A549 (cell line): ENCODE data around the gene NKAIN2. TPM values are rescaled to one million over a fixed set of nuclear protein-coding genes. Genes with fewer than 3 reads are reported as not detected.

Source experiments
- ATAC-seq, 2 experiments: fragments of 200-7000 bp in 1 of 2; fragments of >200 bp in 1 of 2; cut with Nextera tagmentation in 1 of 2; cut with Tn5 transposase in 1 of 2; 3 replicates each; pipeline versions ENCODE4 v1.8.0 to v1.9.1; 2018 to 2020; ENCODE audit warnings: mild to moderate bottlenecking in 1 of 2, moderate library complexity in 1 of 2
- CTCF ChIA-PET: fragments of 300-600 bp; sonication (Branson Sonifier 250); formaldehyde crosslinking; extraction: SDS; loops from one replicate; lab custom pipeline; 2021; ENCODE audit warnings: antibody characterized with exemption, inconsistent platforms; lab: Yijun Ruan, JAX
- POLR2A ChIA-PET: fragments of 350-600 bp; formaldehyde crosslinking; extraction: SDS; loops from one replicate; lab custom pipeline; 2021; ENCODE audit warnings: antibody characterized with exemption, inconsistent platforms; lab: Yijun Ruan, JAX
- DNase-seq, 2 experiments: peaks; one replicate each; pipeline versions ENCODE4 v3.0.0 to v3.0.0-alpha.2; 2011 to 2016; ENCODE audit warnings: low read depth in 1 of 2, low spot score in 1 of 2
- FAIRE-seq: peaks from 2 replicates; lab custom pipeline; 2011; peaks lifted over from hg19 to GRCh38; lab: Jason Lieb, UNC
- H3K27ac ChIP-seq, 2 experiments: fragments of >200 bp; sonication (Bioruptor Twin); formaldehyde crosslinking; 3 replicates each; pipeline ENCODE4 v1.5.1; 2016 to 2017
- H3K4me1 ChIP-seq: fragments of >200 bp; sonication (Bioruptor Twin); formaldehyde crosslinking; 3 replicates; pipeline ENCODE4 v1.6.1; 2016
- H3K4me2 ChIP-seq: fragments of >200 bp; sonication (Bioruptor Twin); formaldehyde crosslinking; 3 replicates; pipeline ENCODE4 v1.6.1; 2016
- H3K4me3 ChIP-seq: fragments of >200 bp; sonication (Bioruptor Twin); formaldehyde crosslinking; 3 replicates; pipeline ENCODE4 v1.5.1; 2016
- H3K9me3 ChIP-seq: fragments of >200 bp; sonication (Bioruptor Twin); formaldehyde crosslinking; 3 replicates; pipeline ENCODE4 v1.6.1; 2016
- BHLHE40 ChIP-seq: IDR thresholded peaks from 2 replicates; pipeline ENCODE4 v1.6.1; 2012; ENCODE audit warnings: low read depth, low read length, inconsistent platforms
- CBX2 ChIP-seq: fragments of 200-600 bp; sonication (generic); IDR thresholded peaks from 2 replicates; pipeline ENCODE4 v1.6.1; 2016; ENCODE audit warnings: low read depth, mild to moderate bottlenecking, borderline replicate concordance
- CEBPB ChIP-seq, 2 experiments: fragments of >200 bp in 1 of 2; sonication (Bioruptor Twin) in 1 of 2; formaldehyde crosslinking in 1 of 2; IDR thresholded peaks; 2 replicates each; pipeline ENCODE4 v1.6.1; 2012 to 2016
- CTCF ChIP-seq: fragments of >200 bp; sonication (Bioruptor Twin); formaldehyde crosslinking; IDR thresholded peaks from 3 replicates; pipeline ENCODE4 v1.5.1; 2016
- ESRRA ChIP-seq: fragments of 150-350 bp; IDR thresholded peaks from 2 replicates; pipeline ENCODE4 v1.6.1; 2014; ENCODE audit warnings: mild to moderate bottlenecking, low read length, borderline replicate concordance
- GATA3 ChIP-seq: IDR thresholded peaks from 2 replicates; pipeline ENCODE4 v1.6.1; 2012; ENCODE audit warnings: borderline replicate concordance
- HDAC2 ChIP-seq: fragments of 200-600 bp; sonication (generic); IDR thresholded peaks from 2 replicates; pipeline ENCODE4 v1.6.1; 2016
- HEYL ChIP-seq: fragments of 250-450 bp; sonication (Bioruptor Pico); IDR thresholded peaks from 2 replicates; pipeline ENCODE4 v1.8.0; 2021; ENCODE audit warnings: mild to moderate bottlenecking, moderate library complexity
- HOXB5 ChIP-seq: fragments of 250-450 bp; sonication (Bioruptor Pico); IDR thresholded peaks from 2 replicates; pipeline ENCODE4 v1.5.0; 2020; ENCODE audit warnings: mild to moderate bottlenecking, moderate library complexity
- JUN ChIP-seq, 2 experiments: fragments of >200 bp; sonication (Bioruptor Twin); formaldehyde crosslinking; IDR thresholded peaks; 2 replicates in 1 of 2; 3 replicates in 1 of 2; pipeline ENCODE4 v1.6.1; 2016 to 2017
- MAFK ChIP-seq: fragments of 450-650 bp; IDR thresholded peaks from 2 replicates; pipeline ENCODE4 v1.6.1; 2014; ENCODE audit not compliant: partially characterized antibody
- MAX ChIP-seq: IDR thresholded peaks from 2 replicates; pipeline ENCODE4 v1.6.1; 2012
- NFE2L2 ChIP-seq: fragments of 150-350 bp; conservative IDR thresholded peaks from 2 replicates; pipeline ENCODE4 v1.6.1; 2014; ENCODE audit warnings: low read length
- NR3C1 ChIP-seq: fragments of >200 bp; sonication (Bioruptor Twin); formaldehyde crosslinking; IDR thresholded peaks from 3 replicates; pipeline ENCODE4 v1.6.1; 2017
- PHF8 ChIP-seq: fragments of 200-600 bp; sonication (generic); IDR thresholded peaks from 2 replicates; pipeline ENCODE4 v1.6.1; 2016; ENCODE audit warnings: low read depth, mild to moderate bottlenecking, antibody characterized with exemption, moderate library complexity, borderline replicate concordance
- RAD21 ChIP-seq, 2 experiments: fragments of >200 bp in 1 of 2; sonication (Bioruptor Twin) in 1 of 2; formaldehyde crosslinking in 1 of 2; IDR thresholded peaks in 1 of 2; conservative IDR thresholded peaks in 1 of 2; 2 replicates in 1 of 2; 3 replicates in 1 of 2; pipeline ENCODE4 v1.6.1; 2012 to 2018; ENCODE audit warnings: inconsistent platforms in 1 of 2
- RCOR1 ChIP-seq: fragments of 150-350 bp; IDR thresholded peaks from 2 replicates; pipeline ENCODE4 v1.6.1; 2014; ENCODE audit warnings: antibody characterized with exemption, low read length, low read depth
- REST ChIP-seq: fragments of 200-600 bp; sonication (generic); IDR thresholded peaks from 2 replicates; pipeline ENCODE4 v1.6.1; 2016; ENCODE audit warnings: antibody characterized with exemption, mild to moderate bottlenecking, moderate library complexity
- RFX5 ChIP-seq: fragments of 450-650 bp; IDR thresholded peaks from 2 replicates; pipeline ENCODE4 v1.7.1; 2014; ENCODE audit warnings: antibody characterized with exemption, mild to moderate bottlenecking, moderate library complexity
- USF2 ChIP-seq: fragments of 450-650 bp; IDR thresholded peaks from 2 replicates; pipeline ENCODE4 v1.6.1; 2014; ENCODE audit warnings: antibody characterized with exemption
- ZC3H11A ChIP-seq: fragments of 450-650 bp; IDR thresholded peaks from 2 replicates; pipeline ENCODE4 v1.6.1; 2014; ENCODE audit warnings: antibody characterized with exemption, mild to moderate bottlenecking
- WGBS: methylation state at CpG from one replicate; pipeline ENCODE4 v1.1.6; 2017; ENCODE audit errors: missing lambda C conversion rate; 5-methylcytosine and 5-hydroxymethylcytosine counted together
- polyA plus RNA-seq, 4 experiments: library from polyadenylated mRNA; depleted of rRNA in 3 of 4; stranded (reverse); fragments of >200 nt; fragmentation: RNase III in 1 of 4; extraction: RNeasy Plus Mini Kit Qiagen cat#74134 plus additional on column Dnase treatment in 1 of 4; gene quantifications; 2 replicates in 3 of 4; 3 replicates in 1 of 4; pipeline ENCODE4 v1.2.3, GENCODE V29; 2011 to 2017

The NKAIN2 gene
- polyA plus RNA-seq, 2 of the 4 experiments (the other 2 are of a cell fraction) = not detected

GRCh38 chr6:123879749-123880148 is 76.1 kb downstream of the NKAIN2 start:
- 5% methylated on average over 2 of the region's 2 CpGs for WGBS
- no peak for DNase-seq
- POLR2A ChIA-PET = no interaction called here

GRCh38 chr6:123888771-123889513 is 85.3 kb downstream of the NKAIN2 start:
- 2% methylated on average over 5 of the region's 5 CpGs for WGBS
- TF ChIP-seq GATA3 (no peak), HDAC2 (no peak), MAFK (no peak), BHLHE40 (no peak), REST (no peak), ZC3H11A (no peak), JUN (IDR thresholded peaks at IDR 0.05) (no peak), MAX (no peak), NR3C1 (no peak), CTCF (no peak), RCOR1 (no peak), NFE2L2 (no peak), RFX5 (no peak), PHF8 (no peak), CEBPB (IDR thresholded peaks at IDR 0.05) (no peak), RAD21 (conservative IDR thresholded peaks at IDR 0.05 in 1 of 2, IDR thresholded peaks at IDR 0.05 in 1 of 2) (no peak)
- DNase-seq (no peak), ATAC-seq (no peak), FAIRE-seq (no peak)
- H3K4me2 ChIP-seq = no peak overlapping the region
- ChIA-PET CTCF (no interaction called here), POLR2A (no interaction called here)
- no peak overlapping the region for H3K4me3 ChIP-seq
- no peaks in the 10 kb centered on the region for H3K4me1 ChIP-seq
- no peaks in the 10 kb centered on the region for H3K9me3 ChIP-seq
- no peak overlapping the region for H3K27ac ChIP-seq

More at GRCh38 chr6:123879749-123880148, 76.1 kb downstream of the NKAIN2 start:
- Histone ChIP-seq H3K4me3 (no peak overlapping the region), H3K27ac (no peak overlapping the region), H3K4me1 (no peaks in the 10 kb centered on the region), H3K4me2 (no peak overlapping the region), H3K9me3 (no peaks in the 10 kb centered on the region)
- CTCF ChIA-PET = no interaction called here
- no peak for ATAC-seq
- no peak for TF ChIP-seq ESRRA
- TF ChIP-seq CBX2 = no peak
- no peak for TF ChIP-seq HEYL (CRISPR knock-in tag)
- TF ChIP-seq HDAC2 = no peak
- no peak for FAIRE-seq

GRCh38 chr6:123895346-123895745 is 91.7 kb downstream of the NKAIN2 start:
- CTCF ChIA-PET = no interaction called here

More at GRCh38 chr6:123895346-123895745, 91.7 kb downstream of the NKAIN2 start:
- Histone ChIP-seq H3K27ac (no peak overlapping the region), H3K4me1 (no peaks in the 10 kb centered on the region), H3K4me2 (no peak overlapping the region), H3K9me3 (no peaks in the 10 kb centered on the region), H3K4me3 (no peak overlapping the region)
- TF ChIP-seq REST = peak; percentile 40; the same call in 1 of the 2 replicates
- TF ChIP-seq USF2 = no peak
- TF ChIP-seq HOXB5 (CRISPR knock-in tag) = no peak
- POLR2A ChIA-PET = no interaction called here
- 10% methylated on average over 1 of the region's 1 CpG for WGBS
- ATAC-seq (no peak), DNase-seq (no peak), FAIRE-seq (no peak)
